Psoas muscle (tissue), 8 donors: ENCODE data around the gene EEPD1. TPM values are rescaled to one million over a fixed set of nuclear protein-coding genes. Genes with fewer than 3 reads are reported as not detected.

Experiments
- ATAC-seq, 4 donors: fragments of 200-7000 bp; cut with Tn5 transposase; one replicate each; pipeline ENCODE4 v1.9.1; 2020; ENCODE audit warnings: moderate library complexity in 3 of 4, mild to moderate bottlenecking in 2 of 4
- DNase-seq, 2 donors: peaks; one replicate each; pipeline ENCODE4 v3.0.0-alpha.2; 2020
- H3K27ac ChIP-seq: fragments of 200-600 bp; one replicate; pipeline ENCODE4 v1.8.0; 2022
- H3K27me3 ChIP-seq, 3 donors: fragments of 200-600 bp in 1 of 3; one replicate each; pipeline versions ENCODE4 v1.6.1 to v1.8.0; 2013 to 2022; ENCODE audit warnings: low read length in 2 of 3, mild to moderate bottlenecking in 2 of 3, moderate library complexity in 1 of 3; ENCODE audit not compliant: insufficient read depth in 3 of 3
- H3K36me3 ChIP-seq, 2 donors: fragments of 200-600 bp in 1 of 2; one replicate each; pipeline versions ENCODE4 v1.6.1 to v1.8.0; 2013 to 2022; ENCODE audit warnings: low read depth in 1 of 2, mild to moderate bottlenecking in 1 of 2, moderate library complexity in 1 of 2; ENCODE audit not compliant: insufficient read depth in 1 of 2
- H3K4me1 ChIP-seq: fragments of 200-600 bp; one replicate; pipeline ENCODE4 v1.8.0; 2022
- H3K4me3 ChIP-seq: fragments of 200-600 bp; one replicate; pipeline ENCODE4 v1.8.0; 2022; ENCODE audit warnings: mild to moderate bottlenecking
- H3K9me3 ChIP-seq: fragments of 200-600 bp; one replicate; pipeline ENCODE4 v1.8.0; 2022
- CTCF ChIP-seq: fragments of 200-600 bp; IDR thresholded peaks from one replicate; pipeline ENCODE4 v1.8.0; 2022; ENCODE audit warnings: antibody characterized with exemption
- WGBS, 3 donors: extraction: QIAGEN DNeasy Blood & Tissue Kit; methylation state at CpG; one replicate each; pipeline versions ENCODE4 v1.1.6 to v1.1.7; 2013; 5-methylcytosine and 5-hydroxymethylcytosine counted together
- intact Hi-C, 2 donors: fragments of 100-400 bp; cut with DNase I; formaldehyde crosslinking; loops; one replicate each; pipeline versions ENCODE4 v1.11.0 to v1.14.2; 2022
- polyA plus RNA-seq, 3 donors: library from polyadenylated mRNA; stranded (reverse); fragments of 200-250 nt; gene quantifications; one replicate each; pipeline ENCODE4 v1.2.3, GENCODE V29; 2013
- total RNA-seq, 4 donors: library from RNA; stranded (reverse); fragmentation: NEBNext Ultra II Directional in 2 of 4; extraction: Animal tissue kit (Norgen Biotek cat#: 25700) in 2 of 4; gene quantifications; one replicate each; pipeline versions ENCODE4 v1.2.1 to v1.2.4, GENCODE V29; 2021 to 2023
- donor health status: healthy with polysubstance abuse.
- donor health status: DM: no; HTN: no; CAD: no; lungs with moderate emphysema.
- donor health status: Bipolar disorder and iron deficiency.
- donor health status: healthy.
- donor health status: DM: yes; HTN: yes; CAD: no.
- donor health status: DM: no; HTN: no; CAD: no.
- donor health status: DM: no; HTN: no; CAD: no.
- donor health status: DM: yes; HTN: yes; CAD: no.

EEPD1 gene
- total and polyA plus RNA-seq, 7 donors, result 7.3 to 61.2 (median 45.5) TPM

GRCh38 chr7:36309716-36310115, 156.7 kb downstream of the EEPD1 start:
- intact Hi-C loops, result loop anchor here in 1 of 2 donors (10.0 kb wide), 1 partner anchor 405 kb away; no protein-coding TSS in a partner anchor
- no peak overlapping the region for H3K27ac ChIP-seq
- DNase-seq, result no peak
- no peak for ATAC-seq
- H3K36me3 ChIP-seq, result no peaks in the 10 kb centered on the region
- H3K4me1 ChIP-seq, result peaks cover under 1% of the 10 kb centered on the region
- no peaks in the 10 kb centered on the region for H3K27me3 ChIP-seq
- 86 to 91% (median 91%) methylated on average over 8 of the region's 8 CpGs for WGBS, 3 donors
- TF ChIP-seq CTCF, result no peak
- H3K4me3 ChIP-seq, result no peak overlapping the region
- H3K9me3 ChIP-seq, result no peaks in the 10 kb centered on the region

DNA sequence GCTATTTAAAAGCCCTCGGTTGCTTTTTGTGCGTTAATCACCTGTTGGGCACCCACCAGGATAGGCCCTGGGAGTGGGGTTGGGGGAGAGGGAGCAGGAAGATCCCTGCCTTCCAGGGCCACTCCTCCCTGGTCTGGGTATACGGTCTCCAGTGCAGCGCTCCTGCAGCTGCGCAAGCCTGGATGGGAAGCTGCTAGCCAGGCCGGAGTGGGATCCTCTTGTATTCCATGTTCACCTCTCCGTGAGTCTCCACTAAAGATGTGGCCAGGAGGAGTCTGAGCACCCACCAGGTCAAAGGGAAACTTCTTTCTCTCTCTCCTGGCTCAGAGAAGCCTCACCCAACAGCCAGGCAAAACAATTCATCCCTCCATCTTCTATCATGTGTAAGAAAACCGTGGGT, 157.8 kb downstream of the EEPD1 start:
- no peak overlapping the region for H3K4me3 ChIP-seq
- H3K36me3 ChIP-seq, result no peaks in the 10 kb centered on the region
- DNase-seq (no peak), ATAC-seq (no peak)
- TF ChIP-seq CTCF, result no peak
- no peaks in the 10 kb centered on the region for H3K27me3 ChIP-seq
- intact Hi-C loops, result loop anchor here in 1 of 2 donors (10.0 kb wide), 1 partner anchor 406 kb away; no protein-coding TSS in a partner anchor
- no peaks in the 10 kb centered on the region for H3K4me1 ChIP-seq
- WGBS, 3 donors, result 84 to 88% (median 85%) methylated on average over 8 of the region's 8 CpGs
- no peaks in the 10 kb centered on the region for H3K9me3 ChIP-seq
- H3K27ac ChIP-seq, result no peak overlapping the region

DNA sequence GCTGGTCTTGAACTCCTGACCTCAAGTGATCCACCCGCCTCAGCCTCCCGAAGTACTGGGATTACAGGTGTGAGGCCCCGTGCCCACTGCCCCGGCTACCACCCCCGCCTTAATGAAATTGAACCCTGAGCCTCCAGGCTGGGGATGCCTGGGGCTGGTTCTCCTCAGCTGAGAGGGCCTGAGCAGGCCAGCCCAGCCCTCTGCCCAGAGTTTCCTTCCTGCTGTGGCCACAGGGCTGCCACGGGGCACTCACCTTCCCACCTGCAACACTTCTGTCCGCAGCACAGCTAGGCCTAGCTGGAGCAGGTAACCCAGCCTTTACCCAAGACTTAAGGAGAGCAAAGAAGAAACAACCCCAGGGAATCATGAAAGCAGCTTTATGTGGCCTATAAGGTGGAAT, 158.5 kb downstream of the EEPD1 start:
- no peak for TF ChIP-seq CTCF
- DNase-seq (no peak), ATAC-seq (no peak)
- Histone ChIP-seq H3K27ac (no peak overlapping the region), H3K36me3 (no peaks in the 10 kb centered on the region), H3K9me3 (no peaks in the 10 kb centered on the region), H3K4me1 (no peaks in the 10 kb centered on the region), H3K4me3 (no peak overlapping the region), H3K27me3 (no peaks in the 10 kb centered on the region)
- WGBS, 3 donors, result 79 to 84% (median 83%) methylated on average over 7 of the region's 7 CpGs
- intact Hi-C loops, result loop anchor here in 1 of 2 donors (10.0 kb wide), 1 partner anchor 407 kb away; no protein-coding TSS in a partner anchor

- Histone ChIP-seq H3K4me3 (no peak overlapping the region), H3K27me3 (no peaks in the 10 kb centered on the region), H3K4me1 (no peaks in the 10 kb centered on the region), H3K9me3 (no peaks in the 10 kb centered on the region), H3K36me3 (no peaks in the 10 kb centered on the region), H3K27ac (no peak overlapping the region)
- no peak for ATAC-seq
- 80 to 85% (median 84%) methylated on average over 15 of the region's 15 CpGs for WGBS, 3 donors
- DNase-seq, result no peak
- no peak for TF ChIP-seq CTCF
- intact Hi-C loops, result loop anchor here in 1 of 2 donors (10.0 kb wide), 1 partner anchor 407 kb away; no protein-coding TSS in a partner anchor
Observed at GRCh38 chr7:36312064-36312914, 159.2 kb downstream of the EEPD1 start.
